GM12801 (cell line): ENCODE data around the gene WDTC1.

ENCODE experiments used
- CTCF ChIP-seq: IDR thresholded peaks from one replicate; pipeline ENCODE4 v1.5.1; 2011; ENCODE audit warnings: control low read depth; ENCODE audit not compliant: insufficient read length; ENCODE audit errors: extremely low read depth

WDTC1 gene

GRCh38 chr1:27327964-27328363, 93.5 kb downstream of the WDTC1 start:
- no peak for TF ChIP-seq CTCF

- TF ChIP-seq CTCF = no peak
These were observed 96.4 kb downstream of the WDTC1 start for GRCh38 chr1:27330786-27331185.

- TF ChIP-seq CTCF = no peak
These were observed 97.0 kb downstream of the WDTC1 start for GRCh38 chr1:27331426-27331825.

GRCh38 chr1:27331922-27332321, 97.5 kb downstream of the WDTC1 start:
- TF ChIP-seq CTCF = no peak

GRCh38 chr1:27332536-27333281, 98.3 kb downstream of the WDTC1 start:
- no peak for TF ChIP-seq CTCF

GRCh38 chr1:27333717-27334279, 99.4 kb downstream of the WDTC1 start:
- no peak for TF ChIP-seq CTCF

- no peak for TF ChIP-seq CTCF
These were observed 101.3 kb downstream of the WDTC1 start for GRCh38 chr1:27335506-27336422.
